SHP77 treated with DMSO at 0.1 percent for 48 hours (cell line): ENCODE measurements around the gene TMOD4.
"Not testable (repeated sequence)": the region's sequence is repeated elsewhere in the genome, so short reads cannot be mapped to it uniquely, and the experiment has no call there.

Experiments
- DNase-seq: peaks from one replicate; lab custom pipeline; 2025; lab: John Stamatoyannopoulos, UW

The TMOD4 gene

DNA sequence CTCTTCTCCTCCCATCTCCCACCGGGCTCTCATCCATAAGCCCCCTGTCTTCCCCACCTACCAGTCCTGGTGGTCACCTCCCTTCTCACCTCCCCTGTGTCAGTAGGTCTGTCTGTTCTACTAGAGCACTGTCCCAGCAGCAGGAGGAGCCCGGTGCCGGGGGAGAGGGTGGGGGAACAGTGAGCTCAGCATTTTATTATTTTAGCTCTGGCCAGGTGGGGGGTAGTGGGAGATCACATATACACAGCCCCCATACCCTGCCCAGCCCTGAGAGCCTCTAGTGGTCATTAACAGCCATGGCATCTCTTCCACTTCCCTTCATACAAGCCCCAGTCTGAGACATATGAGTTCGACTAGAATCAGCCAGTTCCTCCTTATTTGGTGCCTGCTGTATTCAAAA is at the start of gene TMOD4:
TSS of gene TMOD4 (minus strand) at position 119 of the 400 bp plus-strand sequence. CDS start 1,106 bp downstream, outside the sequence.
- DNase-seq: no peak

DNA sequence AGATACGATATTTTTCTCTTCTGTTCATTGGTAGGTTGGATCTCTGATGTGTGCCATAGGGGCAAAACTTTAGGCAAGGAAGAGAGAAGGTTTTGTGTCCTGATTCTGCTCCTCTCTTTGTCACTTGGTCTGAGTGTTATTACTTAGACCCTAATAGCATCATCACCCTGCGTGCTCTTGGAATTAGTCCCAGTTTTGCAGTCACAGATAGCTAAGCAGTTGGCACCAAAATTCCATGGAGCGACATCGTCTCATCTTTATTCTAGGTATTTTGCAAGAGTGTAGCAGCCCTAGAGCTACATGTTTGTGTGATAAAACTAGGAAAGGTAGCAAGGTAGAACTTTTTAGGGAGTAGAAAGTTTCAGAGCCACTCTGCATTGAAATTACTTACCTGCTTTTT is 46.3 kb upstream of the TMOD4 start:
- no peak for DNase-seq

GRCh38 chr1:151221616-151222015 is 45.8 kb upstream of the TMOD4 start:
- DNase-seq: no peak

GRCh38 chr1:151213560-151213959 is 37.8 kb upstream of the TMOD4 start:
- no peak for DNase-seq

- no peak for DNase-seq
These were observed 36.4 kb upstream of the TMOD4 start for GRCh38 chr1:151211972-151212705.

DNA sequence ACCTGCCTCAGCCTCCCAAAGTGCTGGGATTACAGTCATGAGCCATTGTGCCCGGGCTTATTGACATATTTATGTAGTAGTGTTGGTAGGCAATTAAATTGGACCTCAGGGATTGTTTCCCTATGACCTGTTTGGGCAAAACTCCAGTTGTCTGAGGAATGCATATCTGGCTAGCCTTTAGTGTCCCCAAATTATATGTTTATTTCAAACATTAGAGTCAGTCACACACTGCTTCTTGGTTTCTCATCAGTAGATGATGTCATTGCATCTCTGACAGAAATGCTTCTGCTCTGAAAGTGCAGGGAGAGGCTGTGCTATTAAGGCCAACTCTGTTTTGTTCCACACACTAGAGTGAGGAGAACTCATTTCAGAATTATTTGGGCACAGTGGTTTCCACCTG is 35.0 kb upstream of the TMOD4 start:
- DNase-seq: no peak

GRCh38 chr1:151205381-151205965 is 29.7 kb upstream of the TMOD4 start:
- not testable (repeated sequence) for DNase-seq

DNA sequence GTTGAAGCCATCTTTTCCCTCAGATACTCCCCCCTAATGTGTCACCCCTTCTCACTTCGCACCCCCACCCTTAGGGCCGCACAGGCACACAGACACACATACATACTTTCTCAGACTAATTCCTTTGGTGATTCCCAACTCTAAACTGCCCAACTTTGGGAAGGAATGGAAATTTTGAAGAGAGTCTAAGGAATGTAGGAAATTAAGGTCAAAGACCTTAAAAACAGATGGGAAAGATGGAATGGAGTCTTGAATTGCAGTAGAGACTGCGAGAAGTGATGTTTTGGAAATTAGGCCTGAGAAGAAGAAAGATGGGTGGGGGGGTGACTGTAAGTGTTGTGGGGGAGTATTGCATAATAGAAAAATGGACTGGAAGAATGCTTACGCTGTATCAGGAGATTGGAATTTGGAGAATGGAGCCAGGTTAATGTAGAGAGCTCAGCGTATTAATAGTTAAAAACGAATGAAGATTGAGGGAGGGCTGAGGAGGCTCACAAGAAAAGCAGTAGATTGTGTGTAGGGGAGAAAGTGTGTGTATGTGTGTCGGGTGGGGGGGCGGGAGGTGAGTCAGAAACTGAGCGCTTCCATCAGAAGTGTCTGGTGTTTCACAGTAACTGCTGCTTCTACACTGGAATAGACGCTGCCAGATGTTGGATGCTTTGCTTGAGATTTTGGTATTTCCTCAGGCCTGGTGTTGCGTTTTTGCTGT is 24.2 kb upstream of the TMOD4 start:
- DNase-seq: no peak

GRCh38 chr1:151198254-151199127 is 22.7 kb upstream of the TMOD4 start, which contains the start of gene PIP5K1A:
TSS of gene PIP5K1A (plus strand) at chr1:151198552. CDS start at chr1:151198997, 445 bp downstream.
- peak; percentile 99 for DNase-seq

DNA sequence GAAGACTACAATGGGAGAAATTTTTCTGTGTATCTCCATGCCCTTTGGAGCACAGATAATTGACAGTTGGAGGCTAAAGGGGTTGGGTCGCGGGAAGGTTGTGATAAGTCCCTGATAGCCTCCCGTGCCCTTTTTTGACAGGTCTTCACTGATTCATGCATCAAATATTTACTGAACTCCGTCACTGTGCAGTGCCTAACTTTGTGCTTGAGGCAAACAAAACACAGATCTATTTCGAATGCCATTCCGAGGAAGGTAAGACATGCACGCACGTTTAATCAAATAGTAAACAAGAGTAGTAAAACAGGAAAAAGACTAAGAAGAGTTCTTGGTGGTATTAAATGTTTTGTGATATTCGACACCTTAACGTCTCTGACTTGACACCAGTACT is 22.1 kb upstream of the TMOD4 start:
- DNase-seq: no peak

DNA sequence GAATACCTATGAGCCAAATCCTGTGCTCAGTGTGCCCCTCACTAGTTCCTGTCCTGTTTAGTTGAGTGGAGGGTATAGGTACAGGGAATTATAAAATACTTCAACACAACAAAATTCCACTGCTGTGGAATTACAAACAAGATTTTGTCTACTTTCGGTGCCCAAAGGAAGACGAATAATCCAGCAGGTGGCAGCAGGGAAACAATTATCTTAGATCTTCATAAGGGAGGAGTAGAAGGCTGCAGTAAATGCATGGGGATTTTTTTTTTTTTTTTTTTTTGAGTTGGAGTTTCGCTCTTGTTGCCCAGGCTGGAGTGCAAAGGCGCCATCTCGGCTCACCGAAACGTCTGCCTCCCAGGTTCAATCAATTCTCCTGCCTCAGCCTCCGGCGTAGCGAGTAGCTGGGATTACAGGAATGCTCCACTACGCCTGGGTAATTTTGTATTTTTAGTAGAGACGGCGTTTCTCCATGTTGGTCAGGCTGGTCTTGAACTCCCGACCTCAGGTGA is 20.6 kb upstream of the TMOD4 start:
- DNase-seq: peak; percentile 92

DNA sequence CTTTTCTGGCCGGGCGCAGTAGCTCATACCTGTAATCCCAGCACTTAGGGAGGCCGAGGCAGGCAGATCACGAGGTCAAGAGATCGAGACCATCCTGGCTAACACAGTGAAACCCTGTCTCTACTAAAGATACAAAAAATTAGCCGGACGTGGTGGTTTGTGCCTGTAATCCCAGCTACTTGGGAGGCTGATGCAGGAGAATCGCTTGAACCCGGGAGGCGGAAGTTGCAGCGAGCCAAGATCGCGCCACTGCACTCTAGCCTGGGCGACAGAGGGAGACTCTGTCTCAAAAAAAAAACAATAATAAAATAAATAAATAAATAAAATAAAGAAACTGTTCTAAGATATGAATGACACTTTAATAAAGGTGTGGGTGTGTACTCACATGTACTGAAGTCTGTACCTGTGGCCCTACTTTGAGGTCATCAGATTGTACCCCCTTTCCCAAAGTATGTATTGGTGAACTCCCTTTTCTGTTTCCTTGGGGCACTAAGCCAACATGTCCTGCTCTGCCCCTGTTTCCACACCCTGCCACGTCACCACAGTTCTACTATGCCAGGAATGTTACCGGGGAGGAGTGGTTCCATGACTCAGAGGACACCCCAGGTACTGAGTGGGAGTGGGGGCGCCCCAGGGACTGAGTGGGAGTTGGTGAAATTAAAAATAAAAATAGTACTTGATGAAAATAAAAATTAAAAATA is 19.3 kb upstream of the TMOD4 start:
- DNase-seq: peak; percentile 56

- no peak for DNase-seq
These were observed 18.1 kb upstream of the TMOD4 start for GRCh38 chr1:151193856-151194255.

- no peak for DNase-seq
These were observed 17.5 kb upstream of the TMOD4 start for GRCh38 chr1:151193304-151193703.

- DNase-seq: no peak
These were observed 16.3 kb upstream of the TMOD4 start for GRCh38 chr1:151192047-151192446.

DNA sequence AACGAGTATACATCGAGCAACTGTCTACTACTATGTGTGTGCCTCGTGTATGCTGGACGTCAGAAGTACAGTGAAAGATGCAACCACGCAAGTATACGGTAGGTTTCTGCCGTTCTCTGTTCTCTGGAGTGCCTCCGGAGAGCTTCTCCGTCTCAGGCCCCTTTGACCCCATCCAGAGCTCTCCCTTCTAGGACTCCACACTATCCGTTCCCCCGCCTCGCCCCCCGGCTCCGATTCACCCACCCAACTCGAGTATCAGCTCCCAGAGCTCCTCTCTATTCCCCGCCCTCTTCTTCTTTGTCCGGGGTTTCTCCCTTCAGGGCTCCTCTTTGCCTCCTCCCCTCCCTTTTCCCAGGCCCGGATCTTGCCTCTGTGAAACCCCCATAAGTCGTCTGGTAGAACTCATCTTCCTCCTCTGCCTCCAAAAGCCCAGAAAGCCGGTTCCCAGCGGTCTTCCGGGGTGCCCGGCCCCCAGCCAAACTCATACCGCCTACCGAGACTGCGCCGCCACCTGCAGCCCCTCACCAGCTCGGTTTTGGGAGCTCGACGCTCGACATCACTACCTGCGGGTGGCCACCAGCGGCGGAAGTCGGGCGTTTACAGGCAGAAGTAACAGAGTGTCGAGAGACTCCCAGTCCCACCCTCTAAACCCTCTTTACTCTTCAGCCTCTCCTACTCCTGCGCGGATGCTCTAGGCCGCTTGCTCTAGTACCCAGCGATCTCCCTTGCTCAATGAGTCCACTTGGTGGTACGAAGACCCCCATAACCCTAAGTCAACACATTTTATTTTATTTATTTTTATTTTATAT is 14.1 kb upstream of the TMOD4 start, which contains the start of gene VPS72:
TSS of gene VPS72 (minus strand) at position 561 of the 809 bp plus-strand sequence. CDS start at position 485, 76 bp downstream.
- DNase-seq: peak; percentile 99

DNA sequence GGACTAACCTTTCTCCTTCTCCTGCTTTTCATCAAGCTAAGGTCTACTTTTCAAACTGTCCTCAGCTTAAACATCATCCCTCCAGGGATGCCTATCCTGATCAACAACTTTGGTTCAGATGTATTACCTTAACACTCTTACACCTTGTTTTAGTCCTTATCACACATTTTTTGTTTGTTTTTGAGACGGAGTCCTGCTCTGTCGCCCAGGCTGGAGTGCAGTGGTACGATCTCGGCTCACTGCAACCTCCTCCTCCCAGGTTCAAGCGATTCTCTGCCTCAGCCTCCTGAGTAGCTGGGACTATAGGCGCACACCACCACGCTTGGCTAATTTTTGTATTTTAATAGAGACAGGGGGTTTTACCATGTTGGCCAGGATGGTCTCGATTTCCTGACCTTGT is 12.9 kb upstream of the TMOD4 start:
- not testable (repeated sequence) for DNase-seq

DNA sequence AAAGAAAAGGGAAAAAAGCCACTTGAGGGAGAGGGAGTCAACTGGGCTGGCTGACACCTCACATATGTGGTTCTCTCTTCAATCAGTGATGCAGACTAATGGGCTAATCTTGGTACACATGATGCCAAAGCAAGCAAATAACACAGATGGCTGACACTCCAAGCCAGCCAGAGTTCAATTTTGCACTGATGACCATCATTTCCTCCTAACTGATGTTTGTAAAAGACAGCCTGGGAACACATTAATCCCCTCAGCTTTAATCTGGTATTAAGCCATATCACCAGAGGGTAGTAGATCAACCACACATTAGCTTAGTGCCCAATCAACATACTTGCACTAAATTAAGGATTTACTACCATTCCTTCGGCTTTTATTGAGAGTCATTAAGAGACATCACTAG is 11.4 kb upstream of the TMOD4 start:
- DNase-seq: no peak

DNA sequence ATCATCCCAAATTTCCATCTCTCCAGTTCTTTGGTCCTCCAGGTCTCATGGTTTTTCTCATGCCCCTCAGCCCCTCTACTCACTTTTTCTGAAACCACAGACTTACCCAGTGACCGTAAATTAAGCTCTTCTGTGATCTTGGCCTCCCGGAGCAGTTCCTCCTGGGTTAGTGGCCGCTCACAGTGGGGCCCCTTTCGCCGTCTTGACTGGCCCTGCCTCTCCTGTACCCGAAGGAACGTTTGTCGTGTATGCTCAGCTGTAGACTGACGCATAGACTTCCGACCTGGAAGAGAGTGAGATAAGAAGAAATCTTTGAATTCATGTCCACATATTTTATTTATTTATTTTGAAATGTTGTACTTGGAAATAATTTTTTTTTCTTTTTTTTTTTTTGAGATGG is 8.4 kb upstream of the TMOD4 start:
- no peak for DNase-seq

DNA sequence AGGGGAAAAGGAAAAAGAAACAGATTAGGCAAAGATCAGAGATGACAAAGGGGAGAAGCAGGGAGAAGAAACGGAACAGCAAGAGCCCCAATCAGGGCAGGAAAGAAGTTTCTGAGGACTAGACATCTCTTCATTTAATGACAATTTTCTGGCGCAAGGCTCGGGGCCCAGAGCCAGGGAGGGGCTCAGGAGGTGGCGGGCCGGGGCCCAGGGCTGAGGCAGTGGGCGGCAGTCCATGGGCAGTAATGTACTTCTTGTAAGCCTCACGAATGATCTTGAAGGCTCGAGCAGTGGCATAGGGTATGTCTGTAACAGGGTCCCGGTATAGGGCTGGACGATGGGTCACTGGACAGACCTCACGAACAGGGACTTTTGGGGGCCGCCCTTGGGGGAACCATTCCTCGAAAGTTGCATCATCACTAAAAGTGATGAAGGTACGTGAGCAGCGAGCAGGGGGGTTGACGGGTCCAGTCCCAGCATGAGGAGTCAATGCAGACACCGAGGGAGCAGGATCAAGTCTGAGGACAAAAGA is 799 bp upstream of the TMOD4 start:
- no peak for DNase-seq
